ENCODE results near the gene TRPM5.

Gene TRPM5

DNA sequence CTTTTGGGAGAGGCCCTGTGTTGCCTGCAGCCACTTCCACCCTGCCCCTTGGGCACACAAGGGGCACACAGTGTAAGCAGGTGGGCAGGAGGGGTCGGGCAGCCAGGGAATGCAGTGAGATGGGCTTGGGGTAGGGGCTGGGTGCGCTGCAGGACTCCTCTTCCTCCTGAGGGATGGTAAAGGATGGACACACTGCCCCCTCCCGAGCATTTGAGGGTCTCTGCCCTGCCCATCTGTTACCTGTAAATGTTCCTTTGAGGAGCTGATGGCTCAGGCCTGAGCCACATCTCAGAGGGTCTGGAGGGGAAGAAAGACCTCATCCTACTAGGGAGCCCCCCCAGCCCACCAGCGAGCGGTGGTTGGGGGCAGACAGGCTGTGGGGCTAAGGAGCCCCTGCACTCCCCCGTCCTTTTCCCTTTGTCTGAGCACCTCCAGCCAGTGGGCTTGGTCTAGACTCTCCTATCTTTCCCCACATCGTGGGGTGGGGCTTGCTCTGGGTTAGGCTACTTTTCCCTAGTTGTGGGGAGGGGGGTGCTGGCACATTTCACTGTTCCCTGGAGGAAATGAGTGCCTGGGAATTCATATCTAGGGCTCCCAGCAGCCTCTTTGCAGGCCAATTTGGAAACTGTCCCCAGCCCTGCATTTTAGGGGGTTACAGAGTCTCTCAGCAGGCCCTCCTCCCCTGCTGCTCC lies 45.5 kb downstream of the TRPM5 start:
- peak overlapping the region; percentile 59 for H3K4me3 ChIP-seq (ENCODE audit: low read depth, low read length)
- TF ChIP-seq, protein P1, sequence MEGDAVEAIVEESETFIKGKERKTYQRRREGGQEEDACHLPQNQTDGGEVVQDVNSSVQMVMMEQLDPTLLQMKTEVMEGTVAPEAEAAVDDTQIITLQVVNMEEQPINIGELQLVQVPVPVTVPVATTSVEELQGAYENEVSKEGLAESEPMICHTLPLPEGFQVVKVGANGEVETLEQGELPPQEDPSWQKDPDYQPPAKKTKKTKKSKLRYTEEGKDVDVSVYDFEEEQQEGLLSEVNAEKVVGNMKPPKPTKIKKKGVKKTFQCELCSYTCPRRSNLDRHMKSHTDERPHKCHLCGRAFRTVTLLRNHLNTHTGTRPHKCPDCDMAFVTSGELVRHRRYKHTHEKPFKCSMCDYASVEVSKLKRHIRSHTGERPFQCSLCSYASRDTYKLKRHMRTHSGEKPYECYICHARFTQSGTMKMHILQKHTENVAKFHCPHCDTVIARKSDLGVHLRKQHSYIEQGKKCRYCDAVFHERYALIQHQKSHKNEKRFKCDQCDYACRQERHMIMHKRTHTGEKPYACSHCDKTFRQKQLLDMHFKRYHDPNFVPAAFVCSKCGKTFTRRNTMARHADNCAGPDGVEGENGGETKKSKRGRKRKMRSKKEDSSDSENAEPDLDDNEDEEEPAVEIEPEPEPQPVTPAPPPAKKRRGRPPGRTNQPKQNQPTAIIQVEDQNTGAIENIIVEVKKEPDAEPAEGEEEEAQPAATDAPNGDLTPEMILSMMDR (IDR thresholded peaks at IDR 0.05; ENCODE audit: low read depth, low read length), result no peak

DNA sequence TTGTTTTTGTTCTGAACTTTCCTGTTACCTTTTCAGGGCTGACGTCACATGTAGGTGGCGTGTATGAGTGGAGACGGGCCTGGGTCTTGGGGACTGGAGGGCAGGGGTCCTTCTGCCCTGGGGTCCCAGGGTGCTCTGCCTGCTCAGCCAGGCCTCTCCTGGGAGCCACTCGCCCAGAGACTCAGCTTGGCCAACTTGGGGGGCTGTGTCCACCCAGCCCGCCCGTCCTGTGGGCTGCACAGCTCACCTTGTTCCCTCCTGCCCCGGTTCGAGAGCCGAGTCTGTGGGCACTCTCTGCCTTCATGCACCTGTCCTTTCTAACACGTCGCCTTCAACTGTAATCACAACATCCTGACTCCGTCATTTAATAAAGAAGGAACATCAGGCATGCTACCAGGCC lies 47.3 kb downstream of the TRPM5 start:
- TF ChIP-seq, protein P1 (IDR thresholded peaks at IDR 0.05; ENCODE audit: low read depth, low read length), result no peak

DNA sequence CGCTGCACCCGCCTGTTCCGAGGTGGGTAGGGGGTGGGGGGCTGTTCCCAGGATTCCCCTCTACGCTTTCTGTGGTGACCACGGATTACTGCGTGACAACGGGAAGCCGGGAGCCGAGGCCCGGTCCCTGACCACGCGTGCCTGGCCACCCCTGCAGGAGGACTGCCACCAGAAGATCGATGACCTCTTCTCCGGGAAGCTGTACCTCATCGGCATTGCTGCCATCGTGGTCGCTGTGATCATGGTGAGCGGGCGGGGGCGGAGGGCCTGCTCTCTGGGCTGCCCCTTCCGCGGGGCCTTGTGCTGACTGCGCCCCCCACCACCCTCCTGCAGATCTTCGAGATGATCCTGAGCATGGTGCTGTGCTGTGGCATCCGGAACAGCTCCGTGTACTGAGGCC lies 47.8 kb downstream of the TRPM5 start:
- no peak overlapping the region for H3K4me3 ChIP-seq (ENCODE audit: low read depth, low read length)
- TF ChIP-seq, protein P1 (IDR thresholded peaks at IDR 0.05; ENCODE audit: low read depth, low read length), result no peak

More for the DNA sequence above, 47.3 kb downstream of the TRPM5 start:
- no peak overlapping the region for H3K4me3 ChIP-seq (ENCODE audit: low read depth, low read length)

DNA sequence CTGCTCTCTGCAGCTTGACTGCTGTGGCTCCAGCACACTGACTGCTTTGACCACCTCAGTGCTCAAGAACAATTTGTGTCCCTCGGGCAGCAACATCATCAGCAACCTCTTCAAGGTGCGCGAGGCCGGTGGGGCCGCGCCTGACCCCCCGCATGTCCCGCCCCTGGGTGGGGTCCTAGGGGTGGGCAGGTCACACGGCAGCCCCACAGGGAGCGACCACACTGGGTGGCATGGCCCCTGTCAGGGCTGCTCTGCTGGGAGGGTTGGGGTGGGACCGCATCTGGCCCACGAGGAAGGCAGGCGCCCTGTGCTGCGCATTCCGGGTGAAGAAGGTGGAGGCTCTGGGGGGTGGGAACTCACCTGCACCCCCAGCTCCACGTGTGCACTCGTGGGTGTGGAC lies 48.5 kb downstream of the TRPM5 start:
- TF ChIP-seq, protein P1 (IDR thresholded peaks at IDR 0.05; ENCODE audit: low read depth, low read length), result no peak
- H3K4me3 ChIP-seq (ENCODE audit: low read depth, low read length), result no peak overlapping the region

DNA sequence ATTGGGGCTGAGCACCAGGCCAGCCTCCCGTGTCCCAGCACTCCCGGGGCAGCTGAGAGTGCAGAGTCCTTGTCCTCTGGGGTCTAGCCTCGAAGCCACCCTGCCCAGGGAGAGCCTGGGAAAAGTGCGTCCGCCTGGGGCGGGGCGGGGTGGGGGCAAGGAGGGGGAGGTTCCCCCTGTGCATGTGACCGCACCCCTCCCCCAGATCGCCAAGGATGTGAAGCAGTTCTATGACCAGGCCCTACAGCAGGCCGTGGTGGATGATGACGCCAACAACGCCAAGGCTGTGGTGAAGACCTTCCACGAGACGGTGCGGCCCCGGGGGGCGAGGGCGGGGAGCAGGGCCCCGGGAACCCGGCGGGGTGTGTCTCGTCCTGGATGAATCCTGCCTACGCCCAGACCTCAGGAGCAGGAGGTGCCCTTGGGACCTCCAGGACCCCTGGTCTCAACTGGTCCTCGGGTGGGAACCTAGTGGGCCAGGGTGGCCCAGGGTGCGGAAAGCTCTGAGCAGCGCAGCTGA lies 49.0 kb downstream of the TRPM5 start:
- H3K4me3 ChIP-seq (ENCODE audit: low read depth, low read length), result no peak overlapping the region
- TF ChIP-seq, protein P1 (IDR thresholded peaks at IDR 0.05; ENCODE audit: low read depth, low read length), result no peak

DNA sequence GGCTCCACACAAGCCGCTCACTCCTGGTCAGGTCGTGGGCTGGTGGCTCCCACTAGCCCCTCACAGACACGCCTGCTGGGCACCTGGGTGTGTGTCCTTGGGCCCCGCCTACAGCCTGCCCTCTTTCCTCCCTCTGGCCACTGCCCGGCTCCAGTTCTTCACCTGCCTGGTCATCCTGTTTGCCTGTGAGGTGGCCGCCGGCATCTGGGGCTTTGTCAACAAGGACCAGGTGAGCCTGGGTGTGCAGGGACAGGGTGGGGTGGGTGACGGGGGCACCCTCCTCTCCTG lies 49.6 kb downstream of the TRPM5 start:
- TF ChIP-seq, protein P1 (IDR thresholded peaks at IDR 0.05; ENCODE audit: low read depth, low read length), result no peak
- no peak overlapping the region for H3K4me3 ChIP-seq (ENCODE audit: low read depth, low read length)
